ENCODE results near the gene PTGDR. TPM values are rescaled to one million over a fixed set of nuclear protein-coding genes. Genes with fewer than 3 reads are reported as not detected.

Gene PTGDR, protein sequence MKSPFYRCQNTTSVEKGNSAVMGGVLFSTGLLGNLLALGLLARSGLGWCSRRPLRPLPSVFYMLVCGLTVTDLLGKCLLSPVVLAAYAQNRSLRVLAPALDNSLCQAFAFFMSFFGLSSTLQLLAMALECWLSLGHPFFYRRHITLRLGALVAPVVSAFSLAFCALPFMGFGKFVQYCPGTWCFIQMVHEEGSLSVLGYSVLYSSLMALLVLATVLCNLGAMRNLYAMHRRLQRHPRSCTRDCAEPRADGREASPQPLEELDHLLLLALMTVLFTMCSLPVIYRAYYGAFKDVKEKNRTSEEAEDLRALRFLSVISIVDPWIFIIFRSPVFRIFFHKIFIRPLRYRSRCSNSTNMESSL
- 1 to 10 TPM; 2.7 to 7.4 (median 6.4) TPM for total RNA-seq

DNA sequence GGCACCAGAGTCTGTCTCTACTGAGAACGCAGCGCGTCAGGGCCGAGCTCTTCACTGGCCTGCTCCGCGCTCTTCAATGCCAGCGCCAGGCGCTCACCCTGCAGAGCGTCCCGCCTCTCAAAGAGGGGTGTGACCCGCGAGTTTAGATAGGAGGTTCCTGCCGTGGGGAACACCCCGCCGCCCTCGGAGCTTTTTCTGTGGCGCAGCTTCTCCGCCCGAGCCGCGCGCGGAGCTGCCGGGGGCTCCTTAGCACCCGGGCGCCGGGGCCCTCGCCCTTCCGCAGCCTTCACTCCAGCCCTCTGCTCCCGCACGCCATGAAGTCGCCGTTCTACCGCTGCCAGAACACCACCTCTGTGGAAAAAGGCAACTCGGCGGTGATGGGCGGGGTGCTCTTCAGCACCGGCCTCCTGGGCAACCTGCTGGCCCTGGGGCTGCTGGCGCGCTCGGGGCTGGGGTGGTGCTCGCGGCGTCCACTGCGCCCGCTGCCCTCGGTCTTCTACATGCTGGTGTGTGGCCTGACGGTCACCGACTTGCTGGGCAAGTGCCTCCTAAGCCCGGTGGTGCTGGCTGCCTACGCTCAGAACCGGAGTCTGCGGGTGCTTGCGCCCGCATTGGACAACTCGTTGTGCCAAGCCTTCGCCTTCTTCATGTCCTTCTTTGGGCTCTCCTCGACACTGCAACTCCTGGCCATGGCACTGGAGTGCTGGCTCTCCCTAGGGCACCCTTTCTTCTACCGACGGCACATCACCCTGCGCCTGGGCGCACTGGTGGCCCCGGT is at the start of gene PTGDR:
Gene PTGDR, plus strand, starts transcription at position 198 of the 778 bp plus-strand sequence. Its CDS starts 117 bp downstream, at position 315.
- Histone ChIP-seq H3K9me3 (no peaks in the 10 kb centered on the region), H3K4me3 (peak within 1 kb of the TSS; percentile 28 to 57 (median 40)), H3K27me3 (peaks cover 0 to 22% of the 10 kb centered on the region in 2 donors), H3K27ac (peak within 1 kb of the TSS in 2 of 4 donors; percentile 50 to 57), H3K36me3 (no peaks in the 10 kb centered on the region), H3K4me1 (peaks cover 0 to 40% (median 3%) of the 10 kb centered on the region in 4 donors)
- TF ChIP-seq EP300 (IDR thresholded peaks at IDR 0.05) (no peak), POLR2A (IDR thresholded peaks at IDR 0.05) (no peak)
- TF ChIP-seq, protein P1, sequence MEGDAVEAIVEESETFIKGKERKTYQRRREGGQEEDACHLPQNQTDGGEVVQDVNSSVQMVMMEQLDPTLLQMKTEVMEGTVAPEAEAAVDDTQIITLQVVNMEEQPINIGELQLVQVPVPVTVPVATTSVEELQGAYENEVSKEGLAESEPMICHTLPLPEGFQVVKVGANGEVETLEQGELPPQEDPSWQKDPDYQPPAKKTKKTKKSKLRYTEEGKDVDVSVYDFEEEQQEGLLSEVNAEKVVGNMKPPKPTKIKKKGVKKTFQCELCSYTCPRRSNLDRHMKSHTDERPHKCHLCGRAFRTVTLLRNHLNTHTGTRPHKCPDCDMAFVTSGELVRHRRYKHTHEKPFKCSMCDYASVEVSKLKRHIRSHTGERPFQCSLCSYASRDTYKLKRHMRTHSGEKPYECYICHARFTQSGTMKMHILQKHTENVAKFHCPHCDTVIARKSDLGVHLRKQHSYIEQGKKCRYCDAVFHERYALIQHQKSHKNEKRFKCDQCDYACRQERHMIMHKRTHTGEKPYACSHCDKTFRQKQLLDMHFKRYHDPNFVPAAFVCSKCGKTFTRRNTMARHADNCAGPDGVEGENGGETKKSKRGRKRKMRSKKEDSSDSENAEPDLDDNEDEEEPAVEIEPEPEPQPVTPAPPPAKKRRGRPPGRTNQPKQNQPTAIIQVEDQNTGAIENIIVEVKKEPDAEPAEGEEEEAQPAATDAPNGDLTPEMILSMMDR (IDR thresholded peaks at IDR 0.05): no peak
- 1 to 7% methylated on average over 24 to 56 of the region's 63 CpGs for WGBS, 2 donors
- DNase-seq (ENCODE audit: low spot score in 2 of 2): no peak

DNA sequence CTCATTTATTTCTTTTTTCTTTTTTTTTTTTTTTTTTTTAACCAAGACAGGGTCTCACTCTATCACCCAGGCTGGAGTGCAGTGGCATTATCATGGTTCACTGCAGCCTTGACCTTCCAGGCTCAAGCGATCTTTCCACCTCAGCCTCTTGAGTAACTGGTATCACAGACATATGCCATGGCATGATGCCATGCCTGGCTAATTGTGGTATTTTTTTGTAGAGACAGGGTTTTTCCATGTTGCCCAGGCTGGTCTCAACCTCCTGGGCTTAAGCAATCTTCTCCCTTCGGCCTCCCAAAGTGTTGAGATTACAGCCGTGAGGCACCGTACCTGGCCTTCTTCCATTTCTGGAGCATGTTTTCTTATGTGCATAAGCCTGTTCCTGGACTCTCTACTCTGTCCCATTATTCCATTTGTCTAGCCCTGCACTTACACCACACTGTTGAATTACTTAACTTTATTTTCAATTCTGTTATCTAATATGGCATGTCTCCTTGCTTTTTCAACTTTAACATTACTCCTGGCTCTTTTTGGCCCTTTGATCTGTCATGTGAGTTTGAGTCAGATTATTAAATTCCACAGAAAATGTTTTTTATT is 47.9 kb upstream of the PTGDR start:
- DNase-seq (ENCODE audit: low spot score in 2 of 2): no peak
- Histone ChIP-seq H3K36me3 (no peaks in the 10 kb centered on the region), H3K4me1 (peaks cover 0 to 5% (median 0%) of the 10 kb centered on the region in 4 donors), H3K27ac (no peak overlapping the region), H3K9me3 (no peaks in the 10 kb centered on the region), H3K4me3 (no peak overlapping the region), H3K27me3 (no peaks in the 10 kb centered on the region)
- 89 to 95% methylated on average over 4 of the region's 4 CpGs for whole genome bisulfite sequencing, 2 donors
- TF ChIP-seq POLR2A (IDR thresholded peaks at IDR 0.05): no peak
- TF ChIP-seq, protein P1 (IDR thresholded peaks at IDR 0.05): no peak

DNA sequence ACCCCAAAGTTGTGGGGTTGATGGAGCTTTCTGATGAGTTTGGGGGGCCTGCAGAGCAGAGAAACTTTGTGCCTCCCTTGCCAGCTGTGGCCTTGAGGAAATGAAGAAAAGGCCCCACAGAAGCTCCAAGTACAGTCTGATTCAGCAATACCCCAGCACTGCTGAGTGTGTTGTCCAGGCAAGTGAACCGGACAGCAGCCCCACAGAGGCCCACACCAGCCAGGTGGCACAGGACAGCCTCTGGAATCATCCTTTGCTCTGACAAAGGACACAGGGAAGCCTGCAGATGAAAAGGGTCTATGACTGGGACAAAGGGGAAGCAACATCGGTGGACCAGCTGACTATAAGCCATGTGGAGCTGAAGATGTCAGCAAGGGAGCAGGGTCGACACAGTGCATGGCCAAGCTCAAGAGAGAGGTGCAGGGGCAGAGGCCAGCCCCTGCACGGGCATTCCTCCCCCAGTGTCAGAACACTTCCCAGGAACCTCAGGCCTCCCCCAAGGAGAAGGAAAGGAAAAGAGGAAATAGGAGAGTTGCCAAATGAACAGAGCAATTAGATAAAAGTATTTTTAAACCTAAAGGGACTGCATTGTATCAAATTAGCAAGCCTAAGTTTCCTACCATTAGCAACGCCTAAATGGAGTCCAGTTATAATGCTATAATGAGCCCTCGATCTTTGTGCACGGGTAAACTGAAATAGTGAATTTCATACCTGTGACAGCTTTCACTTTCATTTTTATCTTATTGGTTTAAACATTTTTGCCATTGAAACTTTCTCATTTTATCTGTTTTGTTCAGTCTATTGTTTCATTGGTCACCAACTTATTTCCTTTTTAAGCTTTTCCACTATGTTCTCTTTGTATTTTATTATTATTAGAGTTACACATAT is 46.3 kb upstream of the PTGDR start:
- Histone ChIP-seq H3K4me1 (peaks cover 0 to 5% (median 0%) of the 10 kb centered on the region in 4 donors), H3K36me3 (no peaks in the 10 kb centered on the region), H3K27me3 (no peaks in the 10 kb centered on the region), H3K4me3 (peak overlapping the region in 2 of 4 donors; percentile 17 to 27), H3K27ac (no peak overlapping the region), H3K9me3 (no peaks in the 10 kb centered on the region)
- WGBS, 2 donors: 49 to 53% methylated on average over 7 of the region's 7 CpGs
- TF ChIP-seq, protein P1 (IDR thresholded peaks at IDR 0.05): no peak
- TF ChIP-seq POLR2A (IDR thresholded peaks at IDR 0.05) (no peak), EP300 (IDR thresholded peaks at IDR 0.05) (no peak)
- no peak for DNase-seq (ENCODE audit: low spot score in 2 of 2)

DNA sequence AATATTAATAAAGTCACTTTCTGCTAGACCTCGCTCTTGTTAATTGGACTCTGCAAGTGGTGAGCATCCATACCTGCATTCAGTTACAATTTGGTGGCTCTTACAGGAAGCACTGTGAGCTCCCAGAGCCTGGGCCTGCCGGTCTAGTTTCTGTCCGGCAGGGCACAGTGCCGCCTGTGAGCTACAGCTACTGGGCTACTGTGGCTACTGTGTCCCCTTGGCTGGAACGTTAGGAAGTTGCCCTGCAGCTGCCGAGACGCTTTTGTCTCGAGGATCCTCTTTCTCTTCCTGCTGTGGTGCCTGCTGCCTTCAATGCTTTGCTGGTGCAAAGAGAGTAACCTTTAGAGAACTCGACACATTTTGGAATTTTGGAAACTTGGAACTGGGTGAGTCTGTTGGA is 44.6 kb upstream of the PTGDR start:
- Histone ChIP-seq H3K9me3 (no peaks in the 10 kb centered on the region), H3K4me1 (peaks cover 0 to 5% (median 0%) of the 10 kb centered on the region in 4 donors), H3K27me3 (no peaks in the 10 kb centered on the region), H3K36me3 (no peaks in the 10 kb centered on the region), H3K4me3 (no peak overlapping the region), H3K27ac (no peak overlapping the region)
- TF ChIP-seq, protein P1 (IDR thresholded peaks at IDR 0.05): no peak
- no peak for TF ChIP-seq EP300 (IDR thresholded peaks at IDR 0.05)
- no peak for TF ChIP-seq POLR2A (IDR thresholded peaks at IDR 0.05)
- WGBS, 2 donors: 72 to 82% methylated on average over 9 of the region's 9 CpGs
- DNase-seq (ENCODE audit: low spot score in 2 of 2): no peak
